Aorta (tissue), 5 donors: ENCODE data around the gene EXOC4. TPM values are rescaled to one million over a fixed set of nuclear protein-coding genes. Genes with fewer than 3 reads are reported as not detected.
"Not testable (repeated sequence)": the region's sequence is repeated elsewhere in the genome, so short reads cannot be mapped to it uniquely, and the experiment has no call there.

Experiments
- ATAC-seq: fragments of 200-7000 bp; cut with Tn5 transposase; one replicate; pipeline ENCODE4 v1.9.1; 2022; ENCODE audit warnings: moderate library complexity; ENCODE audit not compliant: low FRiP score
- DNase-seq, 2 donors: peaks; one replicate each; pipeline ENCODE4 v3.0.0-alpha.2; 2020
- H3K27ac ChIP-seq, 2 donors: one replicate each; pipeline ENCODE4 v1.5.1; 2013; ENCODE audit warnings: low read length in 2 of 2, mild to moderate bottlenecking in 2 of 2, moderate library complexity in 2 of 2, control low read depth in 1 of 2, inconsistent platforms in 1 of 2, low read depth in 1 of 2
- H3K27me3 ChIP-seq, 2 donors: one replicate each; pipeline ENCODE4 v1.6.1; 2013; ENCODE audit warnings: control low read depth in 1 of 2, low read length in 1 of 2, mild to moderate bottlenecking in 1 of 2, moderate library complexity in 1 of 2; ENCODE audit not compliant: insufficient read depth in 2 of 2, control insufficient read depth in 1 of 2
- H3K36me3 ChIP-seq, 2 donors: one replicate each; pipeline ENCODE4 v1.6.1; 2013; ENCODE audit warnings: control low read depth in 1 of 2, low read length in 1 of 2, mild to moderate bottlenecking in 1 of 2; ENCODE audit not compliant: insufficient read depth in 2 of 2, control insufficient read depth in 1 of 2
- H3K4me1 ChIP-seq, 2 donors: one replicate each; pipeline ENCODE4 v1.6.1; 2013; ENCODE audit warnings: low read length in 2 of 2, control low read depth in 1 of 2, mild to moderate bottlenecking in 1 of 2, moderate library complexity in 1 of 2; ENCODE audit not compliant: insufficient read depth in 2 of 2, control insufficient read depth in 1 of 2
- H3K4me3 ChIP-seq, 2 donors: one replicate each; pipeline ENCODE4 v1.5.1; 2013; ENCODE audit warnings: low read length in 2 of 2, control low read depth in 1 of 2, mild to moderate bottlenecking in 1 of 2
- H3K9me3 ChIP-seq: one replicate; pipeline ENCODE4 v1.6.1; 2013; ENCODE audit warnings: mild to moderate bottlenecking, low read length; ENCODE audit not compliant: control insufficient read depth
- WGBS, 2 donors: extraction: QIAGEN DNeasy Blood & Tissue Kit; methylation state at CpG; one replicate each; pipeline ENCODE4 v1.1.7; 2013; 5-methylcytosine and 5-hydroxymethylcytosine counted together
- intact Hi-C, 2 donors: fragments of 100-400 bp; cut with DNase I; formaldehyde crosslinking; loops; one replicate each; pipeline versions ENCODE4 v1.14.2 to v1.15.0; 2022
- polyA plus RNA-seq, 2 donors: library from polyadenylated mRNA; stranded (reverse); fragments of 200-250 nt; gene quantifications; one replicate each; pipeline ENCODE4 v1.2.3, GENCODE V29; 2013
- total RNA-seq, 2 donors: library from RNA; stranded (reverse); fragmentation: NEBNext Ultra II Directional; extraction: Animal tissue kit (Norgen Biotek cat#: 25700); gene quantifications; one replicate each; pipeline ENCODE4 v1.2.1, GENCODE V29; 2021
- donor health status: healthy with polysubstance abuse.
- donor health status: Bipolar disorder and iron deficiency.
- donor health status: DM: no; HTN: no; CAD: no.
- donor health status: DM: no; HTN: no; CAD: no.
- donor health status: DM: yes; HTN: yes; CAD: no.

The EXOC4 gene
- total and polyA plus RNA-seq, 4 donors = 19.9 to 109 (median 45.9) TPM

- Histone ChIP-seq H3K27ac (no peak overlapping the region), H3K36me3 (peaks cover 0 to 4% of the 10 kb centered on the region in 2 donors), H3K4me1 (no peaks in the 10 kb centered on the region), H3K9me3 (no peaks in the 10 kb centered on the region), H3K4me3 (no peak overlapping the region), H3K27me3 (no peaks in the 10 kb centered on the region)
- 95 to 97% methylated on average over 3 of the region's 3 CpGs for WGBS, 2 donors
- DNase-seq (no peak), ATAC-seq (no peak)
- intact Hi-C loops = no loop called here
Measured at GRCh38 chr7:133773601-133774000, 520.7 kb downstream of the EXOC4 start.

GRCh38 chr7:133775201-133775600 lies 522.3 kb downstream of the EXOC4 start:
- Histone ChIP-seq H3K9me3 (no peaks in the 10 kb centered on the region), H3K4me3 (no peak overlapping the region), H3K27ac (no peak overlapping the region), H3K4me1 (no peaks in the 10 kb centered on the region), H3K36me3 (peaks cover 0 to 4% of the 10 kb centered on the region in 2 donors), H3K27me3 (no peaks in the 10 kb centered on the region)
- ATAC-seq (no peak), DNase-seq (no peak)
- intact Hi-C loops = no loop called here
- 80 to 85% methylated on average over 4 of the region's 4 CpGs for WGBS, 2 donors

- intact Hi-C loops = no loop called here
- no peak overlapping the region for H3K27ac ChIP-seq
- H3K27me3 ChIP-seq = no peaks in the 10 kb centered on the region
- no peaks in the 10 kb centered on the region for H3K4me1 ChIP-seq
- no peaks in the 10 kb centered on the region for H3K9me3 ChIP-seq
- no peak overlapping the region for H3K4me3 ChIP-seq
- peaks cover 0 to 4% of the 10 kb centered on the region in 2 donors for H3K36me3 ChIP-seq
- DNase-seq (no peak), ATAC-seq (no peak)
- WGBS, 2 donors = 87 to 89% methylated on average over 3 of the region's 3 CpGs
Measured at GRCh38 chr7:133776266-133776665, 523.4 kb downstream of the EXOC4 start.

- Histone ChIP-seq H3K36me3 (peaks cover 0 to under 1% of the 10 kb centered on the region in 2 donors), H3K27me3 (no peaks in the 10 kb centered on the region), H3K27ac (no peak overlapping the region), H3K9me3 (no peaks in the 10 kb centered on the region), H3K4me3 (no peak overlapping the region), H3K4me1 (no peaks in the 10 kb centered on the region)
- 96 to 98% methylated on average over 4 of the region's 4 CpGs for WGBS, 2 donors
- ATAC-seq (no peak), DNase-seq (no peak)
- intact Hi-C loops = no loop called here
Measured at GRCh38 chr7:133777701-133778100, 524.8 kb downstream of the EXOC4 start.

GRCh38 chr7:133778472-133778871 lies 525.6 kb downstream of the EXOC4 start:
- 95 to 97% methylated on average over 5 of the region's 5 CpGs for WGBS, 2 donors
- intact Hi-C loops = no loop called here
- no peaks in the 10 kb centered on the region for H3K4me1 ChIP-seq
- no peak overlapping the region for H3K4me3 ChIP-seq
- H3K36me3 ChIP-seq = no peaks in the 10 kb centered on the region
- no peaks in the 10 kb centered on the region for H3K27me3 ChIP-seq
- no peaks in the 10 kb centered on the region for H3K9me3 ChIP-seq
- ATAC-seq = no peak
- no peak for DNase-seq
- no peak overlapping the region for H3K27ac ChIP-seq

- H3K36me3 ChIP-seq, H3K27me3 ChIP-seq, H3K27ac ChIP-seq, H3K9me3 ChIP-seq, H3K4me3 ChIP-seq, DNase-seq, ATAC-seq, intact Hi-C loops, H3K4me1 ChIP-seq: not testable (repeated sequence)
- WGBS, 2 donors = 94 to 97% methylated on average over 4 of the region's 4 CpGs
Measured at GRCh38 chr7:133779538-133779937, 526.7 kb downstream of the EXOC4 start.

GRCh38 chr7:133780912-133781311 lies 528.0 kb downstream of the EXOC4 start:
- ATAC-seq (no peak), DNase-seq (no peak)
- Histone ChIP-seq H3K9me3 (no peaks in the 10 kb centered on the region), H3K36me3 (no peaks in the 10 kb centered on the region), H3K4me1 (no peaks in the 10 kb centered on the region), H3K27ac (no peak overlapping the region), H3K4me3 (no peak overlapping the region), H3K27me3 (no peaks in the 10 kb centered on the region)
- intact Hi-C loops = no loop called here
- WGBS, 2 donors = 52 to 77% methylated on average over 2 of the region's 2 CpGs

- DNase-seq (no peak), ATAC-seq (no peak)
- Histone ChIP-seq H3K27me3 (no peaks in the 10 kb centered on the region), H3K36me3 (no peaks in the 10 kb centered on the region), H3K4me1 (no peaks in the 10 kb centered on the region), H3K4me3 (no peak overlapping the region), H3K27ac (no peak overlapping the region), H3K9me3 (no peaks in the 10 kb centered on the region)
- intact Hi-C loops = no loop called here
- 62 to 63% methylated on average over 7 of the region's 7 CpGs for WGBS, 2 donors
Measured at GRCh38 chr7:133781486-133782090, 528.7 kb downstream of the EXOC4 start.

GRCh38 chr7:133782470-133782869 lies 529.6 kb downstream of the EXOC4 start:
- 93 to 94% methylated on average over 5 of the region's 5 CpGs for WGBS, 2 donors
- H3K4me3 ChIP-seq = no peak overlapping the region
- H3K4me1 ChIP-seq = no peaks in the 10 kb centered on the region
- H3K36me3 ChIP-seq = no peaks in the 10 kb centered on the region
- H3K27me3 ChIP-seq = no peaks in the 10 kb centered on the region
- DNase-seq = no peak
- H3K9me3 ChIP-seq = no peaks in the 10 kb centered on the region
- intact Hi-C loops = no loop called here
- no peak for ATAC-seq
- H3K27ac ChIP-seq = no peak overlapping the region
